Aorta (tissue), 5 donors: ENCODE measurements around the gene CFAP90. TPM values are rescaled to one million over a fixed set of nuclear protein-coding genes. Genes with fewer than 3 reads are reported as not detected.

Experiments
- ATAC-seq: fragments of 200-7000 bp; cut with Tn5 transposase; one replicate; pipeline ENCODE4 v1.9.1; 2022; ENCODE audit warnings: moderate library complexity; ENCODE audit not compliant: low FRiP score
- DNase-seq, 2 donors: peaks; one replicate each; pipeline ENCODE4 v3.0.0-alpha.2; 2020
- H3K27ac ChIP-seq, 2 donors: one replicate each; pipeline ENCODE4 v1.5.1; 2013; ENCODE audit warnings: low read length in 2 of 2, mild to moderate bottlenecking in 2 of 2, moderate library complexity in 2 of 2, control low read depth in 1 of 2, inconsistent platforms in 1 of 2, low read depth in 1 of 2
- H3K27me3 ChIP-seq, 2 donors: one replicate each; pipeline ENCODE4 v1.6.1; 2013; ENCODE audit warnings: control low read depth in 1 of 2, low read length in 1 of 2, mild to moderate bottlenecking in 1 of 2, moderate library complexity in 1 of 2; ENCODE audit not compliant: insufficient read depth in 2 of 2, control insufficient read depth in 1 of 2
- H3K36me3 ChIP-seq, 2 donors: one replicate each; pipeline ENCODE4 v1.6.1; 2013; ENCODE audit warnings: control low read depth in 1 of 2, low read length in 1 of 2, mild to moderate bottlenecking in 1 of 2; ENCODE audit not compliant: insufficient read depth in 2 of 2, control insufficient read depth in 1 of 2
- H3K4me1 ChIP-seq, 2 donors: one replicate each; pipeline ENCODE4 v1.6.1; 2013; ENCODE audit warnings: low read length in 2 of 2, control low read depth in 1 of 2, mild to moderate bottlenecking in 1 of 2, moderate library complexity in 1 of 2; ENCODE audit not compliant: insufficient read depth in 2 of 2, control insufficient read depth in 1 of 2
- H3K4me3 ChIP-seq, 2 donors: one replicate each; pipeline ENCODE4 v1.5.1; 2013; ENCODE audit warnings: low read length in 2 of 2, control low read depth in 1 of 2, mild to moderate bottlenecking in 1 of 2
- H3K9me3 ChIP-seq: one replicate; pipeline ENCODE4 v1.6.1; 2013; ENCODE audit warnings: mild to moderate bottlenecking, low read length; ENCODE audit not compliant: control insufficient read depth
- WGBS, 2 donors: extraction: QIAGEN DNeasy Blood & Tissue Kit; methylation state at CpG; one replicate each; pipeline ENCODE4 v1.1.7; 2013; 5-methylcytosine and 5-hydroxymethylcytosine counted together
- intact Hi-C, 2 donors: fragments of 100-400 bp; cut with DNase I; formaldehyde crosslinking; loops; one replicate each; pipeline versions ENCODE4 v1.14.2 to v1.15.0; 2022
- polyA plus RNA-seq, 2 donors: library from polyadenylated mRNA; stranded (reverse); fragments of 200-250 nt; gene quantifications; one replicate each; pipeline ENCODE4 v1.2.3, GENCODE V29; 2013
- total RNA-seq, 2 donors: library from RNA; stranded (reverse); fragmentation: NEBNext Ultra II Directional; extraction: Animal tissue kit (Norgen Biotek cat#: 25700); gene quantifications; one replicate each; pipeline ENCODE4 v1.2.1, GENCODE V29; 2021
- donor health status: healthy with polysubstance abuse.
- donor health status: Bipolar disorder and iron deficiency.
- donor health status: DM: no; HTN: no; CAD: no.
- donor health status: DM: no; HTN: no; CAD: no.
- donor health status: DM: yes; HTN: yes; CAD: no.

The CFAP90 gene
- total and polyA plus RNA-seq, 4 donors, result 0.18 to 0.50 (median 0.39) TPM; not detected in 1

DNA sequence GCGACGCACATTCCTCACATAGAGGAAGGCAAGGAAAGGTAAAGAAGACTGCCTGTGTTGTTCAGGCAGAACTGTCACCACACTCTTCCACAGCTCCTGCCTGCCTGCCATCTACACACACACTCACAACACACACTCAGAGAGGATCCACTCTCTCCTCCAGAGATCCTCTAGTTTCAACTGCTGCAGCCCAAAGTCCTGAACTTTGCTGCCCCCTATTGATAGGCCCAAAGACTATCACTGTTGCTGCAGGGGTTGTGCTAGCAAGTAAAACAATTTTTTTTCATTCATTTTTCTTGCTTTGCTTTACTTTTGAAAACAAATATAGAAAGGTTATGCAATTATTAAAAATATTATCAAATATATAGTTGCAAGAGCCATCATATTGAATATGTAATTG, 5.9 kb upstream of the CFAP90 start:
- H3K9me3 ChIP-seq, result no peaks in the 10 kb centered on the region
- H3K4me1 ChIP-seq, result peaks cover 0 to 3% of the 10 kb centered on the region in 2 donors
- no peak overlapping the region for H3K4me3 ChIP-seq
- intact Hi-C loops, result no loop called here
- H3K27ac ChIP-seq, result no peak overlapping the region
- DNase-seq, result no peak
- ATAC-seq, result no peak
- H3K36me3 ChIP-seq, result peaks cover 5% of the 10 kb centered on the region in 2 donors
- no peaks in the 10 kb centered on the region for H3K27me3 ChIP-seq
- 90 to 95% methylated on average over 2 of the region's 2 CpGs for WGBS, 2 donors

DNA sequence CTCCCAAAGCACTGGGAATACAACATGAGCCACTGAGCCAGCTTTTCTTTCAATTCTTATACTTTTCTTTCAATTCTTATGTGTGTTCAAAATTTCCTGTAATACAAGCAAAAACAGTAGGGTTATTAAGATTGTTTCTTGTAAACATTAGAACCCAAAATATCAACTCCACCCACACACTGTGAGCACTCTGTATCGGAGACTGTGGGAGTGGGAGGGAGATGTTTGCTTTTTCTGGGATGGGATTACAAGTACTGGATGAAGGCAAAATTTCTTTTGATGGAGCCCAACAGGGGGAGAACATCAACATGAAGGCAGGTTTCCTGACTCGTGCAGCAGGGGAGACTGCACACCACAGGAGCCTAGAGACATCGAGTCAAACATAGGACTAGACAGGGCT, 4.7 kb upstream of the CFAP90 start:
- no peak overlapping the region for H3K4me3 ChIP-seq
- no peak overlapping the region for H3K27ac ChIP-seq
- ATAC-seq (no peak), DNase-seq (no peak)
- intact Hi-C loops, result no loop called here
- peaks cover 4 to 5% of the 10 kb centered on the region in 2 donors for H3K36me3 ChIP-seq
- peaks cover 0 to 3% of the 10 kb centered on the region in 2 donors for H3K4me1 ChIP-seq
- no peaks in the 10 kb centered on the region for H3K9me3 ChIP-seq
- H3K27me3 ChIP-seq, result no peaks in the 10 kb centered on the region
- 52 to 55% methylated on average over 3 of the region's 3 CpGs for WGBS, 2 donors

DNA sequence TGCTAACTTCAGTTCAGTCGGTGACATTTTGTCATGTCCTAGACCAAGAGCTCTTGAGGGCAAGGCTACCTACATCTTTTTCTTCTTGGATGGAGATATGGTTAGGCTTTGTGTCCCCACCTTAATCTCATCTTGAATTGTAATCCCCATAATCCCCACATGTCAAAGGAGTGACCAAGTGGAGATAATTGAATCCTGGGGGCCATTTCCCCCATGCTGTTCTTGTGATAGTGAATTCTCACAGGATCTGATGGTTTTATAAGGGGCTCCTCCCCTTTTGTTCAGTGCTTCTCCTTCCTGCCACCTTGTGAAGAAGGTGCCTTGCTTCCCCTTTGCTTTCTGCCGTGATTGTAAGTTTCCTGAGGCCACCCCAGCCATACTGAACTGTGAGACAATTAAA, 2.1 kb upstream of the CFAP90 start:
- intact Hi-C loops, result no loop called here
- no peak for DNase-seq
- no peak overlapping the region for H3K4me3 ChIP-seq
- H3K4me1 ChIP-seq, result peaks cover 0 to 3% of the 10 kb centered on the region in 2 donors
- no peak for ATAC-seq
- no peaks in the 10 kb centered on the region for H3K27me3 ChIP-seq
- H3K36me3 ChIP-seq, result no peaks in the 10 kb centered on the region
- no peaks in the 10 kb centered on the region for H3K9me3 ChIP-seq
- H3K27ac ChIP-seq, result no peak overlapping the region
- 91 to 96% methylated on average over 2 of the region's 2 CpGs for WGBS, 2 donors

DNA sequence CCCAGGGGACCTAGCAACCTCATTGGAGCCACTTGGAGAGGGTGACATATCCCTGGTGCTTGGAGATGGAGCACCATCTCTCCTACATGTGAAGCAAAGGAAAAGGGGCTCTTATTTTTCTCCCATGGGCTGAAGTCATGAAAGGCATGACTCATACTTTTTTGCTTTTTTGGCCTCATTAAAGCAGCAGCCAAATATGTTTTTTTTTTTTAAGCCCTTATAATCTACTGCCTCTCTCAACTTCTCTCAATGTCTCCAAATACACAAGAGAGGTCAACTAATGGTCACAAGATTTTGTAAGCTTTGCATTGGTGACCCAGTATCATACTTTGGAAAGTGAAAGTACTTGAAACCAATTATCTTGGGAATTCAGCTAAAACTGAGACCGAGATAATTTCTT, 1.6 kb upstream of the CFAP90 start:
- no peak overlapping the region for H3K27ac ChIP-seq
- H3K4me3 ChIP-seq, result no peak overlapping the region
- WGBS, 2 donors, result 83 to 89% methylated on average over 1 of the region's 1 CpG
- ATAC-seq (peak; percentile 30), DNase-seq (no peak)
- peaks cover 0 to 3% of the 10 kb centered on the region in 2 donors for H3K4me1 ChIP-seq
- no peaks in the 10 kb centered on the region for H3K9me3 ChIP-seq
- intact Hi-C loops, result no loop called here
- H3K27me3 ChIP-seq, result no peaks in the 10 kb centered on the region
- H3K36me3 ChIP-seq, result no peaks in the 10 kb centered on the region

DNA sequence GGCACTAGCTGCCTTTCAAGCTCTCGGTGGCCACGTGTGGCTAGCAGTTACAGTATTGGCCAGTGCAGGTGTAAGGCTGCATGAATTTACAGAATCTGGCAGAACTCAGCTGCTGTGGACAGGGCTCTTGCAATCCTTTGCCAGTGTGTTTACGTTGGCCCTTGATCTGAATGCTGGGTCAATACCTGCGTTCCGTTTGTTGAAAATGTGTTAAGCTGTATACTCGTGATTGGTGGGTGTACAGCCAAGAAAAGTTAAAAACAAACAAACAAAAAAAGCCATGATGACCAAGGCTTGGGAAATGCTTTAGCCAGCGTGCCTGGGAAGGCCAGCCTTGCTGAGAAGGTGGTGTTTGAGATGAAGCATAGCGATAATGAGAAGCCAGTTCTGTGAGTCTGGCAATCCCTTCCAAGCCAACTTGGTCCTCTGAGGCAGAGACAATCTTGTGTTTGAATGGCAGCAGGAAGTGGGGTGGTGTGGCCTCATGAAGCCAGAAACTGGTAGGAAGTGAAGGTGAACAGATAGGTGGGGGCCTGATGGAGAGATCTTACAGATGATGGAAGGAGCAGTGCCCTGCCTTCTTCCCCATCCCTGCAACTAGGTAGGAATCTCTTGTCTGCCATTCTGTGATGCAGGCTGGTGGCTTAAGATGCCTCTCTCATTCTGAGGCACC, 820 bp upstream of the CFAP90 start:
- intact Hi-C loops, result no loop called here
- Histone ChIP-seq H3K4me1 (peaks cover 0 to 3% of the 10 kb centered on the region in 2 donors), H3K4me3 (no peak overlapping the region), H3K27me3 (no peaks in the 10 kb centered on the region), H3K36me3 (no peaks in the 10 kb centered on the region), H3K9me3 (no peaks in the 10 kb centered on the region), H3K27ac (no peak overlapping the region)
- no peak for ATAC-seq
- DNase-seq, result no peak
- WGBS, 2 donors, result 72 to 79% methylated on average over 8 of the region's 8 CpGs

DNA sequence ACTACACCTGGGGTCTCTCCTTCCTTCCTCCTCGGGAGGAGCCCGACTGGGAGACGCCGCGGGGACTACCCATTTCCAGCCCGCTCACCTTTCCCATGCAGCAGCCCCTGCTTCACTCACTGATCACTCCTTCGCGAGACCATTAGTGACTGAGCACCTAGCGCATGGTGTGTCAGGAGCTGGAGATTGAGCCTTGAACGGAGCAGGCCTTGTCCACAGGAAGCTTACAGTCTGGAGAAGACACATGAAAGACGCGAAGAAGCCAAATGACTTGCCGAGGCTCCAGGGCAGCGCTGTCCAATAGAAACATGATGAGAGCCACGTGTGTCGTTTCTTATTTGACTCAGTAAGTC, 283 bp upstream of the CFAP90 start:
- DNase-seq, result no peak
- 49 to 58% methylated on average over 16 of the region's 16 CpGs for WGBS, 2 donors
- Histone ChIP-seq H3K9me3 (no peaks in the 10 kb centered on the region), H3K4me1 (peaks cover 0 to 3% of the 10 kb centered on the region in 2 donors), H3K4me3 (no peak overlapping the region), H3K27ac (no peak overlapping the region), H3K36me3 (no peaks in the 10 kb centered on the region), H3K27me3 (no peaks in the 10 kb centered on the region)
- ATAC-seq, result no peak
- intact Hi-C loops, result no loop called here

DNA sequence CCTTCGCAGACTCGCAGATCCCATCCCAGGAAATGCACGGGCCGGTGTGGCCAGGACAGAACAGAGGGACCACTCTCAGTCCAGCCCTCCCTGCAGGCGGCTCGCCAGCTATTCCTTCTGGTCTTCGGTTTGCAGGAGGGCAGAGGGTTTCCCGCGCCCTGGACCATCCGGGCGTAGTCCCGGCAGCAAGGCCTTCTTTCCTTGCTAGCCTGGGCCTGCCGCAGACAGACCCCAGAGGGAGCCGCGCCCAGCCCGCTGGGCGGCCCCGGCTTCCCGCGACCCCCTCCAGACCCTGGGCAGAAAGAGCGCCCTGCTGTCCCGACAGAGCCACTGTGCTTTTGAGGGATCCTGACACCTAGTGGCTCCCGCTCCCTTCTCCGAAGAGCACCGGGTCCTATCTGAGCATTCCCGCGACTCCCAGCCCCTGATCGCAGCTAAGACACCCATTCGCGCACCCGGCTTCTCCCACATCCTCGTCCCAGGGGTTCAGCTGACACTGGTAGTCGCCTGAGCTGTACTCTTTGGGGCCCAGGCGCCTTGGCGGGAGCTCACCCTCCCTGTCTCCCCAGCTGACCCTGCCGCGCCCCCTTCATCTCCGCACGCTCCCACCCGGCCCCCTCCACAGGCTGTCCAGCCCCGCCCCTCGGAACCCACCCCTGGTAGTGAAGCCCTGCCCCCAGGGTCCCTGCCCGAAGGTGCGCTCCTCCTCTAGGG, 1.1 kb downstream of the CFAP90 start:
- intact Hi-C loops, result no loop called here
- H3K27ac ChIP-seq, result no peak overlapping the region
- H3K4me1 ChIP-seq, result peaks cover 0 to 3% of the 10 kb centered on the region in 2 donors
- H3K9me3 ChIP-seq, result no peaks in the 10 kb centered on the region
- peak; percentile 27 for ATAC-seq
- 3 to 5% methylated on average over 37 to 44 of the region's 44 CpGs for WGBS, 2 donors
- peak in 1 of 2 donors; percentile 78 for DNase-seq
- peak overlapping the region; percentile 0 to 65 for H3K4me3 ChIP-seq
- no peaks in the 10 kb centered on the region for H3K27me3 ChIP-seq
- H3K36me3 ChIP-seq, result no peaks in the 10 kb centered on the region

DNA sequence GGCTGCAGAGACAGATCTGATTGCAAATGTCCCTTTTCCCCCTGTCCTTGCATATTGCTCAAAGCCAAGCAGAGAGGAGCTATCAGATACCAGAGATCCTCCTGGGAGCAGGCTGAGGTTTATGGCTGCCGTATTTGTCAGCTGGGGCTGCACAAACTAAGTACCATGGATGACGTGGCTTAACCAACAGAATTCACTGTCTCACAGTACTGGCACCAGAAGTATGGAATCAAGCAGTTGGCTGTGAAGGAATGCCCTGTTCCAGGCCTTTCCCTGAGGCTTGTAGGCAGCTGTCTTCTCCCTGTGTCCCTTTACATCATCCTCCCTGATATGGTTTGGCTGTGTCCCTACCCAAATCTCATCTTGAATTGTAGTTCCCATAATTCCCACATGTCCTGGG, 2.6 kb downstream of the CFAP90 start:
- H3K4me1 ChIP-seq, result peaks cover 0 to 3% of the 10 kb centered on the region in 2 donors
- no peak for ATAC-seq
- no peaks in the 10 kb centered on the region for H3K9me3 ChIP-seq
- no peak overlapping the region for H3K4me3 ChIP-seq
- no peaks in the 10 kb centered on the region for H3K27me3 ChIP-seq
- no peak overlapping the region for H3K27ac ChIP-seq
- no peaks in the 10 kb centered on the region for H3K36me3 ChIP-seq
- WGBS, 2 donors, result 66 to 78% methylated on average over 2 of the region's 2 CpGs
- no peak for DNase-seq
- intact Hi-C loops, result no loop called here

DNA sequence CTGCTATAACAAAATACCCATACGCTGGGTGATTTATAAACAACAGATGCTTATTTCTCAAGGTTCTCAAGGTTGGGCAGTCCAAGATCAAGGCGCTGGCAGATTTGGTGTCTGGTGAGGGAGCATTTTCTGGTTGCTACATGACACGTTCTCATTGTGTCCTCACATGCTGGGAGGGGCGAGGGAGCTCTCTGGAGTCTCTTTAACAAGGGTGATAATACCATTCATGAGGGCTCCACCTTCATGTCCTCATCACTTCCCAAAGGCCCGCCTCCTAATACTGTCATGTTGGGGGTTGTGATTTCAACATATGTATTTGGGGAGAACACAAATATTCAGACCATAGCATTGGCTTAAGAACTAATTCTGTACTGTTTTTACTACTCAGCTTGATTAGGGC, 4.6 kb downstream of the CFAP90 start:
- WGBS, 2 donors, result 91 to 96% methylated on average over 5 of the region's 5 CpGs
- DNase-seq (no peak), ATAC-seq (no peak)
- H3K27me3 ChIP-seq, result no peaks in the 10 kb centered on the region
- no peaks in the 10 kb centered on the region for H3K36me3 ChIP-seq
- no peaks in the 10 kb centered on the region for H3K9me3 ChIP-seq
- no peak overlapping the region for H3K4me3 ChIP-seq
- H3K27ac ChIP-seq, result no peak overlapping the region
- no peaks in the 10 kb centered on the region for H3K4me1 ChIP-seq
- intact Hi-C loops, result no loop called here
